GM13976 (cell line): ENCODE data around the gene HEATR5A.
"Not testable (repeated sequence)": the region's sequence is repeated elsewhere in the genome, so short reads cannot be mapped to it uniquely, and the experiment has no call there.

Experiments used
- DNase-seq: peaks from one replicate; pipeline ENCODE4 v3.0.0; 2012; ENCODE audit warnings: low spot score
- in situ Hi-C: fragments of 300-500 bp; cut with MboI; formaldehyde crosslinking; loops from one replicate; pipeline ENCODE4 v1.12.0; 2022; ENCODE audit warnings: low sequenced_read_pairs, mixed read lengths, inconsistent platforms; ENCODE audit not compliant: unreplicated experiment
- TF ChIP-seq, protein P1 (sequence below): IDR thresholded peaks from 2 replicates; pipeline ENCODE4 v1.5.1; 2012; ENCODE audit warnings: borderline replicate concordance, mild to moderate bottlenecking; ENCODE audit not compliant: insufficient read depth; ENCODE audit errors: extremely low read depth, missing control alignments, control extremely low read depth

The HEATR5A gene

DNA sequence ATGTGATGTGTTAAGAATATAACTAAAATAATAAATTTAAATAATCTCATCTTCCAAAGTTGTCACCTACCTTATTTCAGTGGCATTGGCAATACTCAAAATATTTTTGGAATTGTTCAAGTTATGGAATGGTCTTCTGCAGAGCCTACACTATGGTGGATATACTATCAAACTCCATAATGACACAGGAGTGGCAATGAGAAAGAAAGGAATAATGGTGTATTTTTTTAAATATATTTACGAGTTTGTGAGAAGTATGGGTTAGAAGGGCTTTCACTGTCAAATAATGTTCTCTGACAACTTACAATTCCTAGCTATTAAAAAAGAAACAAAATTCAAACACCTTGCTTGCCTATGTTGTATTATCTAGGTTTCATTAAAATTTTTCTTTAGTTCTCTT lies 38.1 kb downstream of the HEATR5A start:
- DNase-seq, result no peak
- in situ Hi-C loops, result no loop called here
- TF ChIP-seq, protein P1, sequence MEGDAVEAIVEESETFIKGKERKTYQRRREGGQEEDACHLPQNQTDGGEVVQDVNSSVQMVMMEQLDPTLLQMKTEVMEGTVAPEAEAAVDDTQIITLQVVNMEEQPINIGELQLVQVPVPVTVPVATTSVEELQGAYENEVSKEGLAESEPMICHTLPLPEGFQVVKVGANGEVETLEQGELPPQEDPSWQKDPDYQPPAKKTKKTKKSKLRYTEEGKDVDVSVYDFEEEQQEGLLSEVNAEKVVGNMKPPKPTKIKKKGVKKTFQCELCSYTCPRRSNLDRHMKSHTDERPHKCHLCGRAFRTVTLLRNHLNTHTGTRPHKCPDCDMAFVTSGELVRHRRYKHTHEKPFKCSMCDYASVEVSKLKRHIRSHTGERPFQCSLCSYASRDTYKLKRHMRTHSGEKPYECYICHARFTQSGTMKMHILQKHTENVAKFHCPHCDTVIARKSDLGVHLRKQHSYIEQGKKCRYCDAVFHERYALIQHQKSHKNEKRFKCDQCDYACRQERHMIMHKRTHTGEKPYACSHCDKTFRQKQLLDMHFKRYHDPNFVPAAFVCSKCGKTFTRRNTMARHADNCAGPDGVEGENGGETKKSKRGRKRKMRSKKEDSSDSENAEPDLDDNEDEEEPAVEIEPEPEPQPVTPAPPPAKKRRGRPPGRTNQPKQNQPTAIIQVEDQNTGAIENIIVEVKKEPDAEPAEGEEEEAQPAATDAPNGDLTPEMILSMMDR, result no peak

DNA sequence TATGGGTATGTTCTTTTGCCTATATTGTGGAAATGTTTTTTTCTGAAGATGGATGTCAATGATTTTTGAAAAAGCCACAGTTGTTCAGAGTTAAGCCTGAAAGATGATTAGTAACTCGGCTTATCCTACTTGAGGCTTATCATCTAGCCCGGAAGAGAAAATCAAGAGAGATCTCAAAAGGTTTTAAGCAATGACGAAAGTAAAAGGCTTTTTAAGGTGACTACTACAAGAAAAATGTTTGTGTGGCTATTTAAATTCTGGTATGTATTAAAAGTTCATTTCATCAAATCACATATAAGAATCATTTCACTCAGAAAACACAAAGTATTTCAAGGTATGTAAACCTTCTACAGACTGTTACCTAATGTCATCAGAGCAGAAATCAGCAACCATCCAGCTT lies 40.2 kb downstream of the HEATR5A start:
- TF ChIP-seq, protein P1, result no peak
- in situ Hi-C loops, result no loop called here
- no peak for DNase-seq

DNA sequence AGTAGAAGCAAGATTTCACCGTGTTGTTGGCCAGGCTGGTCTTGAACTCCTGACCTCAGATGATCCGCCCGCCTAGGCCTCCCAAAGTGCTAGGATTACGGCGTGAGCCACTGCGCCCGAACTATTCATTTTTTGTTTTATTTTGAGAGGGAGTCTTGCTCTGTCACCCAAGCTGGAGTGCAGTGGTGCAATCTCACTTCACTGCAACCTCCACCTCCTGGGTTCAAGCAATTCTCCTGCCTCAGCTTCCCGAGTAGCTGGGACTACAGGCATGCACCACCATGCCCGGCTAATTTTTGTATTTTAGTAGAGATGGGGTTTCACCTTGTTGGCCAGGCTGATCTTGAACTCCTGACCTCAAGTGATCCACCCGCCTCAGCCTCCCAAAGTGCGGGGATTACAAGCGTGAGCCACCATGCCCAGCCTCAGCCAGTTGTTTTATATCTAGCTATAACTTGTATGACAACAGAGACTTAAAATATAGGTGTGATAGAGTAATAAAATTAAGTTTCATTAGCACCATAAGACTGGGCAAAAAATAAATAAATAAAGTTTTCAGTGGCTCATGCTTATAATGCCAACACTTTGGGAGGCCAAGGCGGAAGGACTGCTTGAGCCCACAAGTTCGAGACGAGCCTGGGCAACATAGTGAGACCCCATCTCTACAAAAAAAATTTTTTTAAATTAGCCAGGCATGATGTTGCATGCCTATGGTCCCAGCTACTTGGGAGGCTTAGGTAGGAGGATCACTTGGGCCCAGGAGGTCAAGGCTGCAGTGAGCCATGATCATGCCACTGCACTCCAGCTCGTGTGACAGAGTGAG lies 41.0 kb downstream of the HEATR5A start:
- in situ Hi-C loops, result not testable (repeated sequence)

DNA sequence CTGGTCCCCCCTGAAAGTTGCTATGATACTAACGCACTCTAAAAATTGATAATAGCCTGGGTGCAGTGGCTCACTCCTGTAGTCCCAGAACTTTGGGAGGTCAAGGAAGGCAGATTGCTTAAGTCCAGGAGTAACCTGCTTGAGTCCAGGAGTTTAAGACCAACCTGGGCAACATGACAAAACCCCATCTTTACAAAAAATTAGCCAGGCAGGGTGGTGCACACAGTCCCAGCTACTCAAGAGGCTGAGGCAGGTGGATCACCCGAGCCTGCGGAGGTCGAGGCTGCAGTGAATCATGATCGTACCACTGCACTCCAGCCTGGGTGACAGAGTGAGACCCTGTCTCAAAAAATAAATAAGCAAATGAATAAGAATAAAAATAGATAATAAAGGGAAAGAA lies 42.9 kb downstream of the HEATR5A start:
- TF ChIP-seq, protein P1, result no peak
- no peak for DNase-seq
- in situ Hi-C loops, result no loop called here

More for the DNA sequence above, 41.0 kb downstream of the HEATR5A start:
- not testable (repeated sequence) for DNase-seq

DNA sequence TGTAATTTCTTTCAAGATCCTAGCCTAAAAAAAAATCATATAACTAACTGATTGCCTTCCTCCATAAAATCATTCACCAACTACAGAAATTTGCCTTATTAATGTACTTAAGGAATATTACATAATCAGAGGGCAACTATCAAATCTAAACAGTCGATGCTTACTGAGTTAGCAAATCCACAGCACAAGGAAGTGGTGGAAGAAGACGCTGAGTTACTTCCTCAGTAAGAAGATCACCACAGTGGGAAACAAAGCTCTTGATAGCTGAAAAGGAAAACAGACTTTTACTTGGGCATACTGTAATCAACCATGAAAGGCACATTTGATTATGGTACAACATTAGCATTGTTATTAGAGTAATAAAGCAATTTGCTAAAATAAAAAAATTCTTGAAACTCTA lies 48.7 kb downstream of the HEATR5A start:
- TF ChIP-seq, protein P1, result no peak
- DNase-seq, result no peak
- in situ Hi-C loops, result loop anchor here (25.0 kb wide), 1 partner anchor 709 kb away; no protein-coding TSS in a partner anchor

DNA sequence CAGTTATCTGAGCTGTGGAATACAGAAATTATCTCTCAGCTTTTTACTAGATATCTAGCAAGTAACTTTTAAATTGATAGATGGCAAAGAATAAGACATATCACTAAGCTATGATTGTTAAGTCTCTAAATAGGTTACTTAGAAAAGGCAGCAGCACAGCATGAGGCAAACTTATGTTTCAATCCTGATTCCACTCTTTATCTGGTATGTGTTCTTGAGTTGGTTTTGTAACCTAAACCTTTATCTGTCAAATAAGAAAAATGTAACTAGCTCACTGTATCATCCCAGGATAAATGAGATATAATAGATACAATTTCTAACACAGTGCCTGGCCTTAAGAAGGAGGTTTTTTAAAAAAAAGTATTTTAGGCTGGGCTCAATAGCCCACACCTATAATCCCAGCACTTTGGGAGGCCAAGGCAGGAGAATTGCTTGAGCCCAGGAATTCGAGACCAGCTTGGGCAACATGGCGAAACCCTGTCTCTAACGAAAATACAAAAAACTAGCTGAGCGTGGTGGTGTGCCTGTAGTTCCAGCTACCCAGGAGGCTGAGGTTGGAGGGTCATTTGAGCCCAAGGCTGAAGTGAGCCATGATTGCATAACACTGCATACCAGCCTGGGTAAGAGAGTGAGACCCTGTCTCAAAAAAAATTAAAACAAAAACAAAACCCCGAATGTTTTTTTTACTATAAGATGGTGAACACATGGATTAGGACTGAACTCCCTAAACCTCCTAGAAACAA lies 56.8 kb downstream of the HEATR5A start:
- in situ Hi-C loops, result loop anchor here (25.0 kb wide), 1 partner anchor 701 kb away; no protein-coding TSS in a partner anchor
- no peak for DNase-seq
- TF ChIP-seq, protein P1, result no peak

DNA sequence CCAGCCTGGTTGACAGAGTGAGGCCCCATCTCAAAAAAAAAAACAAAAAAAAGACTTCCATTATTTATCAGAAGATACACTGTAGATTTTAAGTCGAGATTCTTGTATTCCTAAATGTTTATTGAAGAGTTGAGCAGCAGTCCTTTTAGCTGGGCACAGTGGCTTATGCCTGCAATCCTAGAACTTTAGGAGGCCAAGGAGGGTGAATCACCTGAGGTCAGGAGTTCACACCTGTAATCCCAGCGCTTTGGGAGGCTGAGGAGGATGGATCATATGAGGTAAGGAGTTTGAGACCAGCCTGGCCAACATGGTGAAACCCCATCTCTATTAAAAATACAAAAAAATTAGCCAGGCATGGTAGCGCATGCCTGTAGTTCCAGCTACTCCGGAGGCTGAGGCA lies 57.6 kb downstream of the HEATR5A start:
- in situ Hi-C loops, result loop anchor here (25.0 kb wide), 1 partner anchor 700 kb away; no protein-coding TSS in a partner anchor
- no peak for DNase-seq
- TF ChIP-seq, protein P1, result no peak

DNA sequence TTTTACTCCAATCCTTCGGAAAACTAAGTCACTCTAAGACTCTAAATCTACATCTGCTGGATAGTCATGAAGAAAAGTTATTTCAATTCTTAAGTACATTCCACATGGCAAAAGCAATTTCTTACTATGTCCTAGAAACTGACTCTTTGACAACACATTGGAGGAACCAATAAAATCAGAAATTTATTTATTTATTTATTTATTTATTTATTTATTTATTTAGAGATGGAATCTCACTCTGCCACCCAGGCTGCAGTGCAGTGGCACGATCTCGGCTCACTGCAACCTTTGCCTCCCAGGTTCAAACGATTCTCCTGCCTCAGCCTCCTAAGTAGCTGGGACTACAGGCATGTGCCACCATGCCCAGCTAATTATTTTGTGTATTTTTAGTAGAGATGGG lies 58.6 kb downstream of the HEATR5A start:
- DNase-seq, result not testable (repeated sequence)
- in situ Hi-C loops, result loop anchor here (25.0 kb wide), 1 partner anchor 699 kb away; no protein-coding TSS in a partner anchor
